Skin epidermis (tissue), 12 donors: Measurements from ENCODE around the gene FAM161A.
"Not testable (repeated sequence)": the region's sequence is repeated elsewhere in the genome, so short reads cannot be mapped to it uniquely, and the experiment has no call there.

Experiments
- H3K27ac ChIP-seq, 21 experiments: fragments of 200-600 bp; sonication (generic) in 11 of 21; one replicate each; pipeline ENCODE4 v1.5.0; 2020; ENCODE audit warnings: mild to moderate bottlenecking in 3 of 21, inconsistent platforms in 2 of 21, moderate library complexity in 2 of 21
- H3K4me3 ChIP-seq, 7 experiments: fragments of 200-600 bp; sonication (generic) in 2 of 7; one replicate each; pipeline ENCODE4 v1.5.0; 2020; ENCODE audit warnings: inconsistent platforms in 2 of 7, mild to moderate bottlenecking in 2 of 7, moderate library complexity in 1 of 7

The FAM161A gene

GRCh38 chr2:61853847-61854563 is at the start of gene FAM161A:
FAM161A (minus strand) TSS chr2:61854060; CDS start chr2:61854041, 19 bp downstream.
- peak within 1 kb of the TSS; percentile 14 to 88 (median 76) for H3K27ac ChIP-seq

GRCh38 chr2:61900281-61900680 is 46.4 kb upstream of the FAM161A start:
- Histone ChIP-seq H3K27ac (no peak overlapping the region), H3K4me3 (no peak overlapping the region)

More at GRCh38 chr2:61853847-61854563, at the start of gene FAM161A:
- H3K4me3 ChIP-seq = peak within 1 kb of the TSS; percentile 56 to 86 (median 72)

- Histone ChIP-seq H3K4me3 (no peak overlapping the region), H3K27ac (no peak overlapping the region)
Measured at GRCh38 chr2:61898810-61899209, 45.0 kb upstream of the FAM161A start.

GRCh38 chr2:61888267-61889055 is 34.6 kb upstream of the FAM161A start, which contains the start of gene CCT4:
CCT4 (minus strand) TSS chr2:61888656; CDS start chr2:61888507, 149 bp downstream.
- Histone ChIP-seq H3K4me3 (peak within 1 kb of the TSS; percentile 69 to 95 (median 82)), H3K27ac (peak within 1 kb of the TSS; percentile 51 to 99 (median 97))

GRCh38 chr2:61887717-61888266 is 33.9 kb upstream of the FAM161A start:
- Histone ChIP-seq H3K4me3 (peak overlapping the region; percentile 69 to 95 (median 82)), H3K27ac (peak overlapping the region; percentile 51 to 99 (median 97))

- Histone ChIP-seq H3K27ac (no peak overlapping the region), H3K4me3 (no peak overlapping the region)
Measured at GRCh38 chr2:61885896-61886603, 32.2 kb upstream of the FAM161A start.

- H3K27ac ChIP-seq = no peak overlapping the region
- H3K4me3 ChIP-seq = no peak overlapping the region
Measured at GRCh38 chr2:61882850-61883249, 29.0 kb upstream of the FAM161A start.

GRCh38 chr2:61879351-61879750 is 25.5 kb upstream of the FAM161A start:
- not testable (repeated sequence) for H3K27ac ChIP-seq, H3K4me3 ChIP-seq

GRCh38 chr2:61878761-61879160 is 24.9 kb upstream of the FAM161A start:
- no peak overlapping the region for H3K27ac ChIP-seq

GRCh38 chr2:61877571-61878245 is 23.8 kb upstream of the FAM161A start:
- H3K27ac ChIP-seq = no peak overlapping the region
- H3K4me3 ChIP-seq = no peak overlapping the region

More at GRCh38 chr2:61878761-61879160, 24.9 kb upstream of the FAM161A start:
- no peak overlapping the region for H3K4me3 ChIP-seq

GRCh38 chr2:61876400-61876799 is 22.5 kb upstream of the FAM161A start:
- Histone ChIP-seq H3K27ac (no peak overlapping the region), H3K4me3 (no peak overlapping the region)

- not testable (repeated sequence) for H3K4me3 ChIP-seq, H3K27ac ChIP-seq
Measured at GRCh38 chr2:61866482-61867089, 12.7 kb upstream of the FAM161A start.

- H3K4me3 ChIP-seq = no peak overlapping the region
- H3K27ac ChIP-seq = no peak overlapping the region
Measured at GRCh38 chr2:61862085-61862484, 8.2 kb upstream of the FAM161A start.

- H3K4me3 ChIP-seq = no peak overlapping the region
- no peak overlapping the region for H3K27ac ChIP-seq
Measured at GRCh38 chr2:61857224-61857623, 3.4 kb upstream of the FAM161A start.

GRCh38 chr2:61855318-61855613 is 1.4 kb upstream of the FAM161A start:
- H3K4me3 ChIP-seq = peak overlapping the region in 6 of 7 experiments; percentile 56 to 86 (median 71)
- peak overlapping the region in 12 of 21 experiments; percentile 3 to 83 (median 66) for H3K27ac ChIP-seq

GRCh38 chr2:61854564-61855317 is 881 bp upstream of the FAM161A start:
- H3K4me3 ChIP-seq = peak overlapping the region; percentile 56 to 86 (median 72)
- peak overlapping the region in 19 of 21 experiments; percentile 0 to 88 (median 66) for H3K27ac ChIP-seq

GRCh38 chr2:61853086-61853846 is 594 bp downstream of the FAM161A start:
- peak overlapping the region in 19 of 21 experiments; percentile 29 to 88 (median 76) for H3K27ac ChIP-seq
- H3K4me3 ChIP-seq = peak overlapping the region; percentile 56 to 86 (median 72)
